Body of pancreas (tissue), 4 donors: ENCODE data around the gene NKD2. TPM values are rescaled to one million over a fixed set of nuclear protein-coding genes. Genes with fewer than 3 reads are reported as not detected.

Experiments used
- ATAC-seq: fragments of 150-250 bp; one replicate; pipeline ENCODE4 v1.9.1; 2016
- DNase-seq, 4 donors: peaks; one replicate each; pipeline ENCODE4 v3.0.0-alpha.2; 2019
- H3K27ac ChIP-seq, 4 donors: fragments of 200-600 bp; sonication (generic); 1 replicate in 3 of 4; 2 replicates in 1 of 4; pipeline versions ENCODE4 v1.5.1 to v1.6.1; 2016 to 2019; ENCODE audit warnings: mild to moderate bottlenecking in 1 of 4, mixed read lengths in 1 of 4, moderate library complexity in 1 of 4
- H3K27me3 ChIP-seq, 2 donors: fragments of 200-600 bp; sonication (generic); one replicate each; pipeline ENCODE4 v1.6.0; 2016; ENCODE audit warnings: mild to moderate bottlenecking in 1 of 2
- H3K36me3 ChIP-seq, 2 donors: fragments of 200-600 bp; sonication (generic); replicated peaks in 1 of 2; 2 replicates each; pipeline ENCODE4 v1.5.1; 2016; ENCODE audit warnings: low read depth in 2 of 2; ENCODE audit not compliant: insufficient read depth in 1 of 2
- H3K4me1 ChIP-seq: fragments of 200-600 bp; sonication (generic); one replicate; pipeline ENCODE4 v1.6.0; 2016
- H3K4me3 ChIP-seq, 2 donors: fragments of 200-600 bp; sonication (generic); 1 replicate in 1 of 2; 2 replicates in 1 of 2; pipeline ENCODE4 v1.5.1; 2016 to 2019
- H3K9me3 ChIP-seq, 3 donors: fragments of 200-600 bp; sonication (generic); 1 replicate in 2 of 3; 2 replicates in 1 of 3; pipeline ENCODE4 v1.5.1; 2016
- CTCF ChIP-seq, 7 experiments: fragments of 450-650 bp in 4 of 7; fragments of 200-600 bp in 3 of 7; sonication (generic) in 3 of 7; IDR thresholded peaks; one replicate each; pipeline ENCODE4 v1.5.1; 2016 to 2019; ENCODE audit warnings: antibody characterized with exemption in 7 of 7
- POLR2A ChIP-seq, 3 donors: fragments of 450-650 bp; IDR thresholded peaks; one replicate each; pipeline ENCODE4 v1.6.1; 2016; ENCODE audit warnings: antibody characterized with exemption in 3 of 3, mild to moderate bottlenecking in 2 of 3
- WGBS, 2 donors: methylation state at CpG; one replicate each; pipeline ENCODE4 v1.1.5; 2017; 5-methylcytosine and 5-hydroxymethylcytosine counted together
- intact Hi-C: fragments of 100-400 bp; cut with DNase I; formaldehyde crosslinking; loops from one replicate; pipeline ENCODE4 v1.15.1; 2023
- total RNA-seq, 2 donors: library from RNA; depleted of rRNA; stranded (reverse); fragments of >200 nt; gene quantifications; one replicate each; pipeline ENCODE4 v1.1.0, GENCODE V29; 2016

The NKD2 gene
- total RNA-seq, 2 donors from 2014 or later: 4.2 to 12.2 TPM

GRCh38 chr5:1069720-1070088 lies 61.1 kb downstream of the NKD2 start:
- intact Hi-C loops: no loop called here

GRCh38 chr5:1073239-1074102 lies 64.9 kb downstream of the NKD2 start:
- Histone ChIP-seq H3K27ac (no peak overlapping the region), H3K4me3 (no peak overlapping the region), H3K4me1 (no peaks in the 10 kb centered on the region), H3K36me3 (peaks cover 0 to 32% of the 10 kb centered on the region in 2 donors), H3K9me3 (no peaks in the 10 kb centered on the region), H3K27me3 (no peaks in the 10 kb centered on the region)
- 90 to 91% methylated on average over 31 to 43 of the region's 46 CpGs for WGBS, 2 donors
- intact Hi-C loops: no loop called here
- TF ChIP-seq POLR2A (IDR thresholded peaks at IDR 0.05) (no peak), CTCF (IDR thresholded peaks at IDR 0.05) (no peak)
- no peak for ATAC-seq
- DNase-seq: no peak

More at GRCh38 chr5:1069720-1070088, 61.1 kb downstream of the NKD2 start:
- H3K4me3 ChIP-seq: no peak overlapping the region
- no peak overlapping the region for H3K27ac ChIP-seq
- 95 to 96% methylated on average over 9 to 13 of the region's 15 CpGs for WGBS, 2 donors
- no peaks in the 10 kb centered on the region for H3K27me3 ChIP-seq
- H3K4me1 ChIP-seq: no peaks in the 10 kb centered on the region
- DNase-seq (no peak), ATAC-seq (no peak)
- no peaks in the 10 kb centered on the region for H3K9me3 ChIP-seq
- TF ChIP-seq CTCF (IDR thresholded peaks at IDR 0.05) (no peak), POLR2A (IDR thresholded peaks at IDR 0.05) (no peak)
- H3K36me3 ChIP-seq: peaks cover 5 to 21% of the 10 kb centered on the region in 2 donors

GRCh38 chr5:1074226-1074625 lies 65.6 kb downstream of the NKD2 start:
- no peaks in the 10 kb centered on the region for H3K9me3 ChIP-seq
- no peak for DNase-seq
- no peaks in the 10 kb centered on the region for H3K4me1 ChIP-seq
- TF ChIP-seq POLR2A (IDR thresholded peaks at IDR 0.05): no peak
- no peak for TF ChIP-seq CTCF (IDR thresholded peaks at IDR 0.05)
- ATAC-seq: no peak
- H3K4me3 ChIP-seq: no peak overlapping the region
- intact Hi-C loops: no loop called here
- peaks cover 0 to 37% of the 10 kb centered on the region in 2 donors for H3K36me3 ChIP-seq
- H3K27ac ChIP-seq: no peak overlapping the region
- WGBS, 2 donors: 89 to 92% methylated on average over 5 to 17 of the region's 18 CpGs
- no peaks in the 10 kb centered on the region for H3K27me3 ChIP-seq

- Histone ChIP-seq H3K27me3 (no peaks in the 10 kb centered on the region), H3K4me1 (no peaks in the 10 kb centered on the region), H3K9me3 (no peaks in the 10 kb centered on the region), H3K27ac (no peak overlapping the region), H3K4me3 (no peak overlapping the region), H3K36me3 (peaks cover 0 to 40% of the 10 kb centered on the region in 2 donors)
- no peak for ATAC-seq
- intact Hi-C loops: no loop called here
- TF ChIP-seq POLR2A (IDR thresholded peaks at IDR 0.05) (no peak), CTCF (IDR thresholded peaks at IDR 0.05) (no peak)
- WGBS, 2 donors: 89 to 94% methylated on average over 12 to 27 of the region's 40 CpGs
- DNase-seq: no peak
Measured at GRCh38 chr5:1074816-1075554, 66.4 kb downstream of the NKD2 start.
